Testis (tissue), 3 donors: ENCODE results near the gene GAK. TPM values are rescaled to one million over a fixed set of nuclear protein-coding genes. Genes with fewer than 3 reads are reported as not detected.
A peak's percentile ranks its signal among the peaks of the same experiment; 100 is the strongest.

Experiments
- DNase-seq: peaks from one replicate; pipeline ENCODE4 v3.0.0-alpha.2; 2019
- H3K27ac ChIP-seq, 2 donors: fragments of 200-600 bp; sonication (generic); one replicate each; pipeline ENCODE4 v1.5.1; 2019
- H3K27me3 ChIP-seq: fragments of 200-600 bp; sonication (generic); one replicate; pipeline ENCODE4 v1.5.1; 2019
- H3K36me3 ChIP-seq: fragments of 200-600 bp; sonication (generic); one replicate; pipeline ENCODE4 v1.5.1; 2017; ENCODE audit warnings: low read depth; ENCODE audit errors: missing control alignments
- H3K4me1 ChIP-seq: fragments of 200-600 bp; sonication (generic); one replicate; pipeline ENCODE4 v1.5.1; 2019
- H3K4me3 ChIP-seq, 2 donors: fragments of 200-600 bp; sonication (generic); one replicate each; pipeline ENCODE4 v1.5.1; 2017 to 2019
- H3K9me3 ChIP-seq: fragments of 200-600 bp; sonication (generic); one replicate; pipeline ENCODE4 v1.5.1; 2017
- CTCF ChIP-seq, 3 experiments: fragments of 450-650 bp in 2 of 3; fragments of 200-600 bp in 1 of 3; sonication (generic) in 1 of 3; IDR thresholded peaks; one replicate each; pipeline ENCODE4 v1.5.1; 2016 to 2019; ENCODE audit warnings: antibody characterized with exemption in 3 of 3, mild to moderate bottlenecking in 2 of 3, moderate library complexity in 1 of 3
- POLR2A ChIP-seq: fragments of 450-650 bp; IDR thresholded peaks from one replicate; pipeline ENCODE4 v1.6.1; 2017; ENCODE audit warnings: antibody characterized with exemption, mild to moderate bottlenecking, moderate library complexity
- WGBS, 2 donors: methylation state at CpG; one replicate each; pipeline ENCODE4 v1.1.5; 2018; 5-methylcytosine and 5-hydroxymethylcytosine counted together
- intact Hi-C: fragments of 100-400 bp; cut with DNase I; formaldehyde crosslinking; loops from one replicate; pipeline ENCODE4 v1.15.1; 2023; ENCODE audit warnings: low total_unique reads
- polyA plus RNA-seq: library from polyadenylated mRNA; stranded (reverse); fragments of 350-450 nt; fragmentation: Illumina TruSeq; extraction: RNeasy Lipid Tissue Mini Kit (QIAGEN cat#74804); gene quantifications from one replicate; pipeline ENCODE4 v1.2.3, GENCODE V29; 2014; ENCODE audit warnings: low read depth, low replicate concordance; ENCODE audit not compliant: insufficient read depth
- total RNA-seq, 2 donors: library from RNA; depleted of rRNA; stranded (reverse); fragments of >200 nt; gene quantifications; one replicate each; pipeline ENCODE4 v1.2.3, GENCODE V29; 2016

The GAK gene
- total and polyA plus RNA-seq, 3 donors from 2014 or later, result 130 to 229 (median 226) TPM

GRCh38 chr4:837772-838171 is 94.3 kb downstream of the GAK start:
- Histone ChIP-seq H3K4me1 (no peaks in the 10 kb centered on the region), H3K4me3 (no peak overlapping the region), H3K9me3 (no peaks in the 10 kb centered on the region), H3K27me3 (no peaks in the 10 kb centered on the region), H3K27ac (no peak overlapping the region), H3K36me3 (no peaks in the 10 kb centered on the region)
- no peak for DNase-seq
- intact Hi-C loops, result no loop called here
- WGBS, 2 donors, result 95 to 100% methylated on average over 1 of the region's 1 CpG
- TF ChIP-seq CTCF (IDR thresholded peaks at IDR 0.05) (no peak), POLR2A (no peak)

GRCh38 chr4:836750-837301 is 95.3 kb downstream of the GAK start:
- TF ChIP-seq CTCF (IDR thresholded peaks at IDR 0.05) (no peak), POLR2A (no peak)
- 60 to 72% methylated on average over 8 to 13 of the region's 22 CpGs for WGBS, 2 donors
- peak; percentile 75 for DNase-seq
- no peaks in the 10 kb centered on the region for H3K9me3 ChIP-seq
- intact Hi-C loops, result no loop called here
- no peaks in the 10 kb centered on the region for H3K27me3 ChIP-seq
- H3K4me1 ChIP-seq, result no peaks in the 10 kb centered on the region
- no peaks in the 10 kb centered on the region for H3K36me3 ChIP-seq
- no peak overlapping the region for H3K4me3 ChIP-seq
- H3K27ac ChIP-seq, result no peak overlapping the region

- H3K27ac ChIP-seq, result no peak overlapping the region
- no peaks in the 10 kb centered on the region for H3K4me1 ChIP-seq
- DNase-seq, result no peak
- no peak overlapping the region for H3K4me3 ChIP-seq
- TF ChIP-seq POLR2A, result no peak
- TF ChIP-seq CTCF (IDR thresholded peaks at IDR 0.05), result no peak
- no peaks in the 10 kb centered on the region for H3K9me3 ChIP-seq
- H3K36me3 ChIP-seq, result no peaks in the 10 kb centered on the region
- 93 to 94% methylated on average over 22 to 32 of the region's 32 CpGs for WGBS, 2 donors
- H3K27me3 ChIP-seq, result no peaks in the 10 kb centered on the region
- intact Hi-C loops, result no loop called here
Measured at GRCh38 chr4:836003-836511, 96.1 kb downstream of the GAK start.

- no peak overlapping the region for H3K27ac ChIP-seq
- H3K4me1 ChIP-seq, result no peaks in the 10 kb centered on the region
- H3K36me3 ChIP-seq, result no peaks in the 10 kb centered on the region
- H3K9me3 ChIP-seq, result no peaks in the 10 kb centered on the region
- intact Hi-C loops, result no loop called here
- H3K27me3 ChIP-seq, result no peaks in the 10 kb centered on the region
- no peak overlapping the region for H3K4me3 ChIP-seq
- no peak for TF ChIP-seq POLR2A
- no peak for TF ChIP-seq CTCF (IDR thresholded peaks at IDR 0.05)
- DNase-seq, result no peak
- WGBS, 2 donors, result 82 to 94% methylated on average over 28 to 46 of the region's 46 CpGs
Measured at GRCh38 chr4:835148-836002, 96.7 kb downstream of the GAK start.
